Stimulated activated CD4-positive, alpha-beta T cell treated with anti-CD3 and anti-CD28 coated beads, Interleukin-15, amount 100 ng/mL, for 24 hours (primary cell): ENCODE data around the gene PAX5.

Source experiments
- DNase-seq: peaks from one replicate; pipeline ENCODE4 v3.0.0-alpha.2; 2020

PAX5 gene

GRCh38 chr9:37011530-37011929 lies 22.5 kb downstream of the PAX5 start:
- no peak for DNase-seq

GRCh38 chr9:37010976-37011375 lies 23.1 kb downstream of the PAX5 start:
- DNase-seq: no peak

GRCh38 chr9:37010180-37010579 lies 23.9 kb downstream of the PAX5 start:
- no peak for DNase-seq

- DNase-seq: no peak
Measured at GRCh38 chr9:37007295-37007694, 26.8 kb downstream of the PAX5 start.

- DNase-seq: no peak
Measured at GRCh38 chr9:37005517-37006140, 28.4 kb downstream of the PAX5 start.

GRCh38 chr9:37004424-37004935 lies 29.6 kb downstream of the PAX5 start:
- DNase-seq: no peak

- no peak for DNase-seq
Measured at GRCh38 chr9:37002413-37003217, 31.5 kb downstream of the PAX5 start.

GRCh38 chr9:37002036-37002412 lies 32.0 kb downstream of the PAX5 start:
- DNase-seq: no peak

- DNase-seq: no peak
Measured at GRCh38 chr9:37001459-37001858, 32.6 kb downstream of the PAX5 start.

- no peak for DNase-seq
Measured at GRCh38 chr9:36999728-37000333, 34.2 kb downstream of the PAX5 start.

GRCh38 chr9:36997414-36997813 lies 36.7 kb downstream of the PAX5 start:
- no peak for DNase-seq

- no peak for DNase-seq
Measured at GRCh38 chr9:36996706-36997086, 37.4 kb downstream of the PAX5 start.

- DNase-seq: peak; percentile 67
Measured at GRCh38 chr9:36995927-36996705, 38.0 kb downstream of the PAX5 start.

- DNase-seq: no peak
Measured at GRCh38 chr9:36993933-36994764, 39.9 kb downstream of the PAX5 start.

- DNase-seq: no peak
Measured at GRCh38 chr9:36992501-36993316, 41.4 kb downstream of the PAX5 start.

GRCh38 chr9:36991516-36992134 lies 42.4 kb downstream of the PAX5 start:
- peak; percentile 65 for DNase-seq

GRCh38 chr9:36988848-36989247 lies 45.2 kb downstream of the PAX5 start:
- no peak for DNase-seq

GRCh38 chr9:36987891-36988290 lies 46.2 kb downstream of the PAX5 start:
- DNase-seq: no peak

- no peak for DNase-seq
Measured at GRCh38 chr9:36987409-36987808, 46.7 kb downstream of the PAX5 start.

- DNase-seq: no peak
Measured at GRCh38 chr9:36986468-36987408, 47.3 kb downstream of the PAX5 start.
